NCI-H1048 (cell line): ENCODE data around the gene PTTG2.
"Not testable (repeated sequence)": the region's sequence is repeated elsewhere in the genome, so short reads cannot be mapped to it uniquely, and the experiment has no call there.

ENCODE experiments used
- DNase-seq: peaks from one replicate; lab custom pipeline; 2025; lab: John Stamatoyannopoulos, UW

The PTTG2 gene

DNA sequence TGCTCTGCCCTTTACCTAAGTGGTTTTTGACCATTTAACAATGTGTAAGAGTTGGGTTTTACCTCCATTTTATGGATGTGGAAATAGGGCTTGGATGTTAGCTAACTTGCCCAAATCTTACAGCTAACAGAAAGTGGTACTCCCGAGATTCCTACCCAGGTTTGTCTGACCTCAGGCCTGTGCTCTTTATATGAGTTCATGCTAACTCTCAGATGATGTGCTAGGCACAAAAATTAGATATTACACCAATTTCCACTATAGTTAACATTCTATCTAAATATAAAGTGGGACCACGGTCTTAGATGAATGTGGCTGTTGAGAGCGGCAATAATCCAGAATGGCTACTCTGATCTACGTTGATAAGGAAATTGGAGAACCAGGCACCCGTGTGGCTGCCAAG lies at the start of gene PTTG2:
Gene PTTG2 (plus strand): TSS at position 301 of the 400 bp plus-strand sequence. CDS start 37 bp downstream, at position 338.
- DNase-seq, result no peak

GRCh38 chr4:37914539-37914938 lies 45.7 kb upstream of the PTTG2 start:
- DNase-seq, result no peak

DNA sequence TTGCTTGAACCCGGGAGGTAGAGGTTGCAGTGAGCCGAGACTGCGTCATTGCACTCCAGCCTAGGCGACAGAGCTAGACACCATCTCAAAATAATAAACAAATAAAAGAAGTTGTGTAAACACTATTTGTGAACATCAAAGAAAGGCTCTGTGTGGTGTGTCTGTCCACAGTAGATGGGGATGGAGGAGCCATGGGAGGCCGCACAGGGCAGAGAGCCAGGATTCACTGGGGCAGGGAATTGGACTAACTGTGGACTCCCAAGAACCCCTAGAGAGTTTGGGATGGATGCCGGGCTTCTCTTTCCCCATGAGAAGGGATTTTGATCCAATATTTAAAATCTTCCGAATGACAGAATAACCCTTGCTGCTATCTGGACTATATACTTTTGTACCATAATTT lies 42.8 kb upstream of the PTTG2 start:
- DNase-seq, result no peak

DNA sequence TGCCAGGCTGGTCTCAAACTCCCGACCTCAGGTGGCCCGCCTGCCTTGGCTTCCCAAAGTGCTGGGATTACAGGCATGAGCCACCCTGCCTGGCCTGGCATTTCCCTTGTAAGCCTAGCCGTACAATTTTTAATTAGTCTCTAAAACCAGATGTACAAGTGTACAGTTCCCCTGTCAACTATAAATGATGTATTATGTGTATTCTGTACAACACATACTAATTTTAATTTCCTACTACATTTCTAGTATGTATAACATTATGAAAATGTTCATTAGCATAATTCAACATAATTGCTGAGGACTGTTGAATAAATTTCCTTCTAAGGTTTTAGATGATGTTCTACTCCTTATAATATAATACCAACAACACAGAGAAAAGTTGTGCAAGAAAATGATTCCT lies 41.5 kb upstream of the PTTG2 start:
- DNase-seq, result no peak

DNA sequence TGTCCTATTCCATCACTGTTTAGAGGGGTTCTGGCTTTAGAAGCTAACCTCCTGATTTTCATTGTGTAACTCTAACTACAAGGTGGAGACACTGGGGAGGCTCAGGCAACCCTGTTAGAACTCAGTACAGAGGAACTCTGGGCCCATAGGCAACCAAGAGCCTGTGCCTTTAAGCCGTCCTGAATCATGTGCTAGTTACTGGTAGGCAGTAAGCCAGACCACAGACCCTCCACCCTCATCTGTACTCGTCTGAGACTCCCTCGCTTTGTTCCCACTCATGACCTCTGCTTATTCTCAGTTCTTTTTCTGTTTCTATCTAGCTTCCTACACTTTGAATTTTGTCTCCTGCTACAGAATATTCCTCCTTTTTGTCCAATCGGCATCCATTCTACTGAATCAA lies 37.9 kb upstream of the PTTG2 start:
- DNase-seq, result no peak

DNA sequence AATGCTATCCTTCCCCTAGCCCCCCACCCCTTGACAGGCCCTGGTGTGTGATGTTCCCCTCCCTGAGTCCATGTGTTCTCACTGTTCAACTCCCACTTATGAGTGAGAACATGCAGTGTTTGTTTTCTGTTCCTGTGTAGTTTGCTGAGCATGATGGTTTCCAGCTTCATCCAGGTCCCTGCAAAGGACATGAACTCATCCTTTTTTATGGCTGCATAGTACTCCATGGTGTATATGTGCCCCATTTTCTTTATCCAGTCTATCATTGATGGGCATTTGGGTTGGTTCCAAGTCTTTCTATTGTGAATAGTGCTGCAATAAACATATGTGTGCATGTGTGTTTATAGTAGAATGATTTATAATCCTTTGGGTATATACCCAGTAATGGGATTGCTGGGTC lies 37.1 kb upstream of the PTTG2 start:
- DNase-seq, result not testable (repeated sequence)

DNA sequence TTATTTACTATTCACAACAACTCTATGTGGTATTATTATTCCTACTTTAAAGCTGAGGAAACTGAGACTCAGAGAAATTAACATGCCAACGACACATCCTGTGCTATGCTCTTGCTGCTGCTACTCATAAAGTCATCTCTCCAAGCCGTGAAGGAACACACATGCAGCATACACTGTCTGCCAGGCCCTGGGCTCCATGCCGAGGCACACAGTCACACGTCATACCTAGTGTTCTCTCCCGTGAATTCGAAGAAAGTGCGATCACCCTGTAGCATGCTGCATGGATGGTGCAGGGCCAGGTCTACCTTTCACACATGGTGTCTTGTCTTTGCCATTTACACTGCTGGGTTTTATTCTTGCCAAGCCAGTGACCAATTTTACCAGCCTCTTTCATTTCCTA lies 35.3 kb upstream of the PTTG2 start:
- DNase-seq, result no peak

DNA sequence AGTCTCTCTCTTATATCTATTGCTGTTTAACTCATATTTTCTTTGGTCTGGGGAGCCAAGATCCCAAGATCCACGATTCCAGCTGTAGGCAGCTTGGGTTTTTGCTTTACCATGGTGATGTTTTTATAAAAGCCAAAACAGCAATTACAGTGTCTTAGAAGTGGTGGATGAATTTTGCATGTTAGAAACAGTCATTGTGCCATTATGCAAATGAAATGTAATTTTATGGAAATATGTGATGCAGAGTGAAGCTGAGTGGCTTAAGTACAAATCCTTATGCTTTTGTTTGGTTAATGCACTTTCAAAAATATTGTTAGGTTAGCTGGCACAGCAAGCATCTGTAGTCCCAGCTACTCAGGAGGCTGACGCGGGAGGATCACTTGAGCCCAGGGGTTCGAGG lies 32.8 kb upstream of the PTTG2 start:
- DNase-seq, result peak; percentile 50

DNA sequence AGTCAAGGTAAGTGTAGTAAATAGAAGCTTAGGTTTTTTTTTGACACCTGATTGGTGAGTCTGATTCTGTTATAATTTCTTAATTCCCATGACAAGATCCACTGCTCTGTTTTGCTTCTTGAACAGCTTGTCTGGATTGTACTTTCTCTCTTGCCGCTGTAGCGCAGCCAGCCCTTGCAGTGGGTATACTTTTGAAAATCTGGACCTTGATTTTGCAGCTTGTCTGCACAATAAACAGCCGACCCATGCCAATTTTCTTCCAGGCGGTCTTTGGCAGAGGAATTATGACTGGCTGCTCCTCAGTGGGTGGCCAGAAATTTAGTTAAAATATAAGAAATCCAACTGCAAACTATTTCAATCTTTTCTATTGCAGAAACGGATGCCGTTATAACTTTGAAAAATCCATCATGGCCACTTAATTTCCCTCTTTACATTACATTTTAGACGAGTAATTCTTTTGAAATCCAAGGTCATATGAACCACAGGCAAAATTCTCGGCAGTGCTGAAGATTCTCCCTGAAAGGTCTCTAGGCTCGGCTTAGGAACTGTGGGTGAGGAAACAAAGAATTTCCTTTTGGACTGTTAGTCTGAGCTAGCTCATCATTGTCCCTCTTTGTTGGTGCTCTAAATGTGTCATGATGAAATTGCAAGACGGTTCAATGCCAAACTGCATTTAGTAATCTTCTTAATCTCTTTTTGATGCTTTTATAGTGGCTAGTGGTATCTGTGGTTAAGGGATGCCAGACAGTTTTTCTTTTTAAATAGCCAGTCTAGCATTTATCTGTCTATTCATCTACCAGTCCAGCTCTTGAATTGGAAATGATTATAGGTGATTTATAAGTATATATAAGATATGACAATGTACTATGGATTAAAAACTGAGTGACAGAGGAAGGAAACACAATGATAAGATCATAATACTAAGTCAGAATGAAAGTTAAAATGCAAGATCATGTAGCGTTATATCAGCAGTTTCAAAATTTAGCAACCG lies 31.5 kb upstream of the PTTG2 start:
- DNase-seq, result no peak

DNA sequence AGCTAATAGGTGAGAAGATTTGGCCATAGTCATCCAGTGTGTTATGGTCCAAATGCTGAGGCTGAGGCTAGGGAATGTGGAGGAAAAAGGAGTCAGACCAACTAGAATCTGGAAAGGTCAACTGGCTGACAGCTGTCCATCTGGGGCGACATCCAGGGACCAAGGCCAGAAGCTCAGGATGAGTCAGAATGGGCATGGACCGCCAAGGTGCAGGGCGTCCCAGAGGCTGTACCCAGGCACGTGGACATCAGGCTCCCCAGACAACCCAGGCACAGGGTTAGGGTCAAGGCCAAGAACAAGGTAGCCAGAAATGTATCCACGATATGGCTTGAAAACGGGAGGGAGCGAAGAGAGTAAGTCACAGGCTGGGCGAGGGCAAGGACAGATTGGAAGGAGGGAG lies 26.1 kb upstream of the PTTG2 start:
- no peak for DNase-seq

DNA sequence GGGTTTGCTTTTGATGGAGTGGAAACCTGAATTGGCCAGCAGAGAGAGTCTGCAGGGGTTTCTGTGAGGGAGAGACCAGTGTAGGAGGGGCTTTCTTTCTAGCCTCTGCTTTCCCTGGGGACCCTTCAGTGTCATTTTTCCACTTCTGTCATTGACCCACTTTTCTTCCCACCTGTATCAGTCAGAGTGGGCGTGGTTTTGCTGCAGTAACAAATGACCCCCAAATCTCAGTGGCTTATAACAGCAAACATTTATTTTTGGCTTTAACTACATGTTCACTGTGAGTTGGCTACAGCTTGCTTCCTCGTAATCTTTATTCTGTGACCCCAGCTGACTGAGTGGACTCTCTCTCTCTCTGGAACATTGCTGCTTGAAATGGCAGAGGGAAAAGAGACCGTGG lies 25.6 kb upstream of the PTTG2 start:
- DNase-seq, result no peak

DNA sequence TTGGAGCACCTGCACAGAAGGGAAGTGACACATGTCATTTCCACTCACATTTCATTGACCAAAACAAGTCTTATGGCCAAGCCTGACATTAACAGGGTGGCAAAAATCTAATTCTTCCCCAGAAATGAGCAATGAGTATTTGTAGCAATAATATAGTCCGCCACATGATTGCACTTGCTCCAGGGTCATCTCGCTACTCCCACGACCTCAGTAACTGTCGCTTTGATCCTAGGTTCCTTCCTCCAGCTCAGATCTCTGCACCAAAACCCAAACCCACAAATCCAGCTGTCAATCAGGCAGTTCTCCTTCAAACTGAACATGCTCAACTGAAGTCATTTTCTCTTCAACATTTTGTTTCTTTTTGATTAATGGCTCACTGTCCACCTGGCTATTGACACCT lies 25.2 kb upstream of the PTTG2 start:
- DNase-seq, result no peak

GRCh38 chr4:37936889-37937498 lies 23.2 kb upstream of the PTTG2 start:
- DNase-seq, result no peak

DNA sequence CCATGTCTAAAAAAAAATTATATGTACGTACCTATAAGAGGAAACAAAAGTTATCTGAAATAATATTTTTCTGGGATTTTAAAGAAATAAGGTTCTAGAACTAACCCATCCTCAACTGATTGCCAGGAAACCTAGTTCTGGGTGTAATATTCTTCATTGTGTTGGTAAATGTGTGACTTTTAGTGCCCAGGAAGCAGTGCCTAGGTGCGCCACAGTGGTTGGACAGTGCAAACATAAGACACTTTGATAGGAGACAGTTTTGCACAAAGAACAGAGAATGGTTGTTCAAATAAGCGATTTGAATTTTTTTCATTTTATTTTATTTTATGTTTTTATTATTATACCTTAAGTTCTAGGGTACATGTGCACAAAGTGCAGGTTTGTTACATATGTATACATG lies 22.0 kb upstream of the PTTG2 start:
- DNase-seq, result no peak

- DNase-seq, result no peak
These were observed 13.6 kb upstream of the PTTG2 start for GRCh38 chr4:37946503-37947179.

GRCh38 chr4:37948542-37948941 lies 11.7 kb upstream of the PTTG2 start:
- DNase-seq, result no peak

GRCh38 chr4:37949636-37950426 lies 10.4 kb upstream of the PTTG2 start:
- DNase-seq, result no peak

DNA sequence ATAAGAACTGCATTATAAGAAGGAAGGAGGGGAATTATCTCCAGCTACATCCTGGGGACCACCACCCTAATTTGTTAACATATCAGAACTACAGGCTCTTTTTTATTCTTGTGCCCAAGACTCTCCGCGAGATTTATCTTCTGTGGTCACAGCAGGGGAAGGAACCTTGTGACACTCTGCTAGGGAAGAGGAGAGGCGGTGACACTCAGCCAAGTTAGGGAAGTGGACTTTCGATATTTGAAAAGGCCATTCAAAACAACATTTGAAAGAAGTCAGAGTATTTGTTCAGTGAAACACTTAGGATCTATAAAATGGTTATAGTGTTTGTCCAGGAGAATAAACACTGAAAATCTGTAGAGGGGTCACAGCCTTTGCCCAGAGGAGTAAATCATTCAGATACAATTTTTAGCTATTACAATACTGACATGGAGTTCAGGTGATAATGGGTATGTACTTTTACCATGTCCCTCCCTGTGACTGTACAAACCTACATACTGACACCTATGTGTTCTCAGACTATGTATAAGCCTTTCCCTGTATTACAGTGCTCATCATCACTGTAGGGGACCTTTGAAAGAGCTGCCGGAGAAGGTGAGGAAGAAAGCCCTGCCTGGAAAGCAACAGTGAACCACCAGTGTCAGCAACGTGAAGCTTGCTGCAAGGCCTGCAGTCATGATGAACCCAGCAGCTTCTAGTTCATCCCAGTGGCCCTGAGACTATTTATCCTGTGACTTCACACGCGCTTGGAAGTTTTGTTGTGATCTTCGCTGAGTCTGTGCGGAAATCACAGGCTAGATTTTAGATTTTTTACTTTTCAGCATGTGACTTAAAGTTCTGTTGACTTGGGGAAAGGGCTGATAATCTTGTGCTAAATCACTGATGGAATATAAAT lies 8.5 kb upstream of the PTTG2 start:
- DNase-seq, result no peak

DNA sequence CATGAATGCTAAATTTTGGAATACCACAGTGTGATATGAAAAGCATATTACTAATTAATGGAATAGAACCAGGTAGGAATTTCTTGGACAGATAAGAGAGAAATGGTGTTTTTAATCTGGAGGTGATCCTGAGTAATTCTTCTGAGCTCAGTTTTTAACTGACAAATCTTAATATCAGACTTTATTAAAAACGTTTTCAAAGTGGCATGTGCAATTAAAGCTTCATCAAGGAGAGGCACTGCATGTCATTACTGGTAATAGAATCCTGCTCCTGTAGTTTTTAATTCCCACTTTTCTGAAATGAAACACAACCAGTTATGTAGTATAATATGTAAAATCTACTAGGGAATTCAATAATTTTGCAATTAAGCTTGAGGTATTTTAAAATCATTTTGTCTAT lies 7.0 kb upstream of the PTTG2 start:
- DNase-seq, result no peak

DNA sequence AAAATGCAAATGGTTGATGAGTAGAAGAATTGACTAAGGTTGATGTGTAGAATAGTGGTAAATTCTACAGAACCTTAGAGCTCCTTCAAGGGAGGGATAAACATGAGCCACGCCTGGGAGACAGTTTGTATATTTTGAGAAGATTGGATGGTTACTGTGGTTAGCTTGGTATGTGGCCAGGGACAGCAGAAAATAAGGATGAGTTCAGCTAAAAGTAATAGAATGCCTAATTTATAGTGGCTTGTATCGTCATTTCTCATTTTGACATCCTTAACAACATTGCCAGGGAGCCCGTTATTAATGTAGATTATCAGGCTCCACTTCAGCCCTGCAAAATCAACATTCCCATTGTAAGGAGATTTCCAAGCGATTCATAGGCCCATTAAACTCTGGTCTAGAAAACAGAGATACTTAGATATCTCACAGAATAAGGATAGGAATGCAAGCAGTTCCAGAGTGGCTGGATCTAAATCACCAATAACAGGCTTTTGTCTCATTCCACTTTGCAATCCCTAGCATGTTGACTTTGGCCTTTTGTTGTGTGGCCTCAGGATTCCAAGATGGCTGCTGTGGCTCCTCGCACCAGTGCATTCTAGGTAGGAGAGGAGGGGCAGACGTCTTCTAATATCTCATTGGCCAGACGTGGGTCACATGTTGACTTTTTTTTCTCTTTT lies 6.4 kb upstream of the PTTG2 start:
- no peak for DNase-seq
